Activated CD8-positive, alpha-beta memory T cell treated with anti-CD3 and anti-CD28 coated beads, Interleukin-2, amount 50 U/mL, for 48 hours (primary cell): ENCODE measurements around the gene ADO.

ENCODE experiments used
- DNase-seq: peaks from one replicate; pipeline ENCODE4 v3.0.0-alpha.2; 2020

The ADO gene

GRCh38 chr10:62794306-62794705, 10.2 kb upstream of the ADO start:
- DNase-seq: no peak

GRCh38 chr10:62795100-62795499, 9.4 kb upstream of the ADO start:
- DNase-seq: no peak

- no peak for DNase-seq
These were observed 8.8 kb upstream of the ADO start for GRCh38 chr10:62795762-62796161.

GRCh38 chr10:62796896-62797295, 7.6 kb upstream of the ADO start:
- no peak for DNase-seq

- no peak for DNase-seq
These were observed 2.6 kb upstream of the ADO start for GRCh38 chr10:62801871-62802270.

GRCh38 chr10:62803724-62804355, 680 bp upstream of the ADO start:
- DNase-seq: no peak

GRCh38 chr10:62805231-62806099, 945 bp downstream of the ADO start:
- DNase-seq: peak; percentile 64

GRCh38 chr10:62806251-62806650, 1.7 kb downstream of the ADO start:
- DNase-seq: no peak

- DNase-seq: no peak
These were observed 5.8 kb downstream of the ADO start for GRCh38 chr10:62810156-62810902.

GRCh38 chr10:62811159-62811875, 6.8 kb downstream of the ADO start:
- DNase-seq: peak; percentile 89

GRCh38 chr10:62812672-62813439, 8.3 kb downstream of the ADO start:
- no peak for DNase-seq

- DNase-seq: no peak
These were observed 8.9 kb downstream of the ADO start for GRCh38 chr10:62813453-62813852.

- DNase-seq: no peak
These were observed 9.5 kb downstream of the ADO start for GRCh38 chr10:62813981-62814380.

- DNase-seq: no peak
These were observed 10.3 kb downstream of the ADO start for GRCh38 chr10:62814756-62815380.

GRCh38 chr10:62815381-62816075, 11.0 kb downstream of the ADO start:
- peak; percentile 68 for DNase-seq

- DNase-seq: no peak
These were observed 11.5 kb downstream of the ADO start for GRCh38 chr10:62816076-62816330.

- DNase-seq: peak; percentile 92
These were observed 12.0 kb downstream of the ADO start, which contains the start of gene EGR2 for GRCh38 chr10:62816331-62817120. Gene EGR2, minus strand, starts transcription at chr10:62816366. Its CDS starts 337 bp downstream, at chr10:62816029.

GRCh38 chr10:62817121-62817765, 12.7 kb downstream of the ADO start:
- DNase-seq: peak; percentile 84

- DNase-seq: peak; percentile 88
These were observed 13.4 kb downstream of the ADO start for GRCh38 chr10:62817766-62818425.
